HCT116 (cell line): ENCODE data around the gene PIK3IP1. TPM values are rescaled to one million over a fixed set of nuclear protein-coding genes. Genes with fewer than 3 reads are reported as not detected.
"Not testable (repeated sequence)": the region's sequence is repeated elsewhere in the genome, so short reads cannot be mapped to it uniquely, and the experiment has no call there.

Experiments
- ATAC-seq: fragments of 200-7000 bp; cut with Tn5 transposase; 2 replicates; pipeline ENCODE4 v1.9.1; 2020; ENCODE audit warnings: mild to moderate bottlenecking, moderate library complexity
- BruUV-seq: library from RNA; stranded (reverse); fragments of 400-500 nt; replicated peaks from 2 replicates; lab custom pipeline; 2021; lab: Mats Ljungman, UMichigan
- CTCF ChIA-PET: fragments of 300-600 bp; sonication (Branson Sonifier 250); formaldehyde crosslinking; loops from one replicate; lab custom pipeline; 2021; ENCODE audit warnings: antibody characterized with exemption; lab: Charles Lee
- POLR2A ChIA-PET: fragments of 300-600, 350-600 bp; sonication (Branson Sonifier 250); formaldehyde crosslinking; loops from one replicate; lab custom pipeline; 2021; ENCODE audit warnings: antibody characterized with exemption; lab: Charles Lee
- RAD21 ChIA-PET, 2 experiments: fragments of 300-600 bp; sonication (Branson Sonifier 250); formaldehyde crosslinking; loops; one replicate each; lab custom pipeline; 2023; ENCODE audit warnings: low total read pairs in 2 of 2; ENCODE audit not compliant: uncharacterized antibody in 2 of 2, unreplicated experiment in 2 of 2, low non-redundant PET in 1 of 2; lab: Charles Lee
- DNase-seq: peaks from one replicate; pipeline ENCODE4 v3.0.0-alpha.2; 2010; ENCODE audit warnings: low read depth, low spot score
- H2AFZ ChIP-seq: fragments of 200-600 bp; shearing (Covaris generic), sonication (generic); 2 replicates; pipeline ENCODE4 v1.6.1; 2017; ENCODE audit warnings: low read depth, mixed run types, mixed read lengths, antibody characterized with exemption, low read length; ENCODE audit not compliant: poor library complexity, severe bottlenecking
- H3K27ac ChIP-seq: 2 replicates; pipeline ENCODE4 v1.5.1; 2012; ENCODE audit warnings: low read depth, low read length
- H3K27me3 ChIP-seq: fragments of 200-600 bp; sonication (generic); 2 replicates; pipeline ENCODE4 v1.6.1; 2016; ENCODE audit warnings: mixed run types, low read length, mixed read lengths; ENCODE audit not compliant: insufficient read depth
- H3K36me3 ChIP-seq, 2 experiments: fragments of 200-500 bp in 1 of 2; fragments of 200-600 bp in 1 of 2; sonication (Bioruptor generic) in 1 of 2; sonication (generic) in 1 of 2; 2 replicates each; pipeline versions ENCODE4 v1.5.1 to v1.6.1; 2014 to 2016; ENCODE audit warnings: low read length in 2 of 2, inconsistent platforms in 1 of 2, mixed read lengths in 1 of 2, mixed run types in 1 of 2; ENCODE audit not compliant: insufficient read depth in 2 of 2, control insufficient read depth in 1 of 2
- H3K4me1 ChIP-seq, 2 experiments: fragments of 200-600 bp in 1 of 2; sonication (generic) in 1 of 2; 2 replicates each; pipeline versions ENCODE4 v1.5.1 to v1.6.1; 2012 to 2017; ENCODE audit warnings: low read length in 2 of 2, inconsistent platforms in 1 of 2, mild to moderate bottlenecking in 1 of 2, mixed read lengths in 1 of 2, mixed run types in 1 of 2, moderate library complexity in 1 of 2; ENCODE audit not compliant: insufficient read depth in 2 of 2, control insufficient read depth in 1 of 2
- H3K4me2 ChIP-seq: fragments of 200-600 bp; sonication (generic); 2 replicates; pipeline ENCODE4 v1.6.1; 2017; ENCODE audit warnings: mixed run types, low read length, mixed read lengths
- H3K4me3 ChIP-seq, 2 experiments: fragments of 200-600 bp in 1 of 2; sonication (generic) in 1 of 2; replicated peaks in 1 of 2; 2 replicates each; pipeline ENCODE4 v1.5.1; 2011 to 2016; ENCODE audit warnings: low read length in 2 of 2, control low read depth in 1 of 2, low read depth in 1 of 2, mild to moderate bottlenecking in 1 of 2, mixed read lengths in 1 of 2, mixed run types in 1 of 2
- H3K79me2 ChIP-seq: fragments of 200-600 bp; sonication (generic); 2 replicates; pipeline ENCODE4 v1.6.1; 2017; ENCODE audit warnings: mild to moderate bottlenecking, mixed run types, low read length, moderate library complexity, mixed read lengths; ENCODE audit not compliant: insufficient read depth
- H3K9ac ChIP-seq: fragments of 200-600 bp; sonication (generic); 2 replicates; pipeline ENCODE4 v1.6.1; 2016; ENCODE audit warnings: low read length, mixed read lengths
- H3K9me2 ChIP-seq: fragments of 200-600 bp; sonication (generic), shearing (Covaris generic); 2 replicates; pipeline ENCODE4 v1.6.1; 2017; ENCODE audit warnings: mixed run types, mild to moderate bottlenecking, moderate library complexity; ENCODE audit not compliant: insufficient read depth
- H3K9me3 ChIP-seq, 2 experiments: fragments of 200-500 bp in 1 of 2; fragments of 200-600 bp in 1 of 2; sonication (Bioruptor generic) in 1 of 2; sonication (generic) in 1 of 2; 2 replicates each; pipeline ENCODE4 v1.6.1; 2014 to 2017; ENCODE audit warnings: low read length in 2 of 2, mixed read lengths in 2 of 2, inconsistent platforms in 1 of 2, low read depth in 1 of 2, mild to moderate bottlenecking in 1 of 2, mixed run types in 1 of 2, moderate library complexity in 1 of 2; ENCODE audit not compliant: control insufficient read depth in 1 of 2, insufficient read depth in 1 of 2
- H4K20me1 ChIP-seq: fragments of 200-600 bp; sonication (generic), shearing (Covaris generic); 2 replicates; pipeline ENCODE4 v1.6.1; 2017; ENCODE audit warnings: mixed run types, mild to moderate bottlenecking, moderate library complexity; ENCODE audit not compliant: insufficient read depth
- CBX3 ChIP-seq: IDR thresholded peaks from 2 replicates; pipeline ENCODE4 v1.6.1; 2012; ENCODE audit warnings: low read depth
- CEBPB ChIP-seq: IDR thresholded peaks from 2 replicates; pipeline ENCODE4 v1.6.1; 2012; ENCODE audit warnings: low read depth
- EGR1 ChIP-seq: IDR thresholded peaks from 2 replicates; pipeline ENCODE4 v1.6.1; 2012; ENCODE audit warnings: low read depth
- ELF1 ChIP-seq: IDR thresholded peaks from 2 replicates; pipeline ENCODE4 v1.6.1; 2012; ENCODE audit warnings: low read depth, borderline replicate concordance
- EZH2 ChIP-seq: fragments of 200-600 bp; sonication (generic); IDR thresholded peaks from 2 replicates; pipeline ENCODE4 v1.6.1; 2017; ENCODE audit warnings: antibody characterized with exemption, mixed run types
- FOSL1 ChIP-seq: IDR thresholded peaks from 2 replicates; pipeline ENCODE4 v1.6.1; 2012; ENCODE audit warnings: low read depth
- RAD21 ChIP-seq: IDR thresholded peaks from 2 replicates; pipeline ENCODE4 v1.6.1; 2012; ENCODE audit warnings: low read depth, mild to moderate bottlenecking
- SIN3A ChIP-seq: IDR thresholded peaks from 2 replicates; pipeline ENCODE4 v1.6.1; 2012; ENCODE audit warnings: low read depth
- SRF ChIP-seq: IDR thresholded peaks from 2 replicates; pipeline ENCODE4 v1.6.1; 2012; ENCODE audit warnings: low read depth
- ZBTB33 ChIP-seq: IDR thresholded peaks from 2 replicates; pipeline ENCODE4 v1.6.1; 2011; ENCODE audit warnings: mild to moderate bottlenecking, low read length, moderate library complexity; ENCODE audit not compliant: insufficient replicate concordance; ENCODE audit errors: extremely low read depth
- intact Hi-C: fragments of 100-400 bp; cut with micrococcal nuclease; formaldehyde crosslinking; loops from 2 replicates; pipeline ENCODE4 v1.10.0; 2022
- total RNA-seq: library from RNA; stranded (reverse); gene quantifications from one replicate; pipeline ENCODE4 v1.2.1, GENCODE V29; 2021; ENCODE audit not compliant: unreplicated experiment
- TF ChIP-seq, protein P1 (sequence below): IDR thresholded peaks from 2 replicates; pipeline ENCODE4 v1.6.1; 2012
- TF ChIP-seq, protein P2 (sequence below): IDR thresholded peaks from 2 replicates; pipeline ENCODE4 v1.6.1; 2012; ENCODE audit warnings: low read depth

The PIK3IP1 gene
- total RNA-seq, 1 experiment from 2014 or later: 1.6 TPM

- DNase-seq (no peak), ATAC-seq (no peak)
- Histone ChIP-seq H3K27me3 (no peaks in the 10 kb centered on the region), H4K20me1 (no peaks in the 10 kb centered on the region), H3K4me1 (peaks cover 26 to 45% of the 10 kb centered on the region in 2 experiments), H3K9ac (no peak overlapping the region), H3K9me2 (no peaks in the 10 kb centered on the region), H3K9me3 (no peaks in the 10 kb centered on the region), H3K4me2 (no peak overlapping the region), H3K4me3 (no peak overlapping the region), H2AFZ (no peak overlapping the region), H3K79me2 (peaks cover 31% of the 10 kb centered on the region; the same call in 1 of the 2 replicates), H3K27ac (no peak overlapping the region), H3K36me3 (no peaks in the 10 kb centered on the region)
- TF ChIP-seq EZH2 (no peak), FOSL1 (no peak), ELF1 (no peak), EGR1 (no peak), CBX3 (no peak), CEBPB (no peak), SRF (no peak), ZBTB33 (no peak), SIN3A (no peak), RAD21 (no peak)
- TF ChIP-seq, protein P1, sequence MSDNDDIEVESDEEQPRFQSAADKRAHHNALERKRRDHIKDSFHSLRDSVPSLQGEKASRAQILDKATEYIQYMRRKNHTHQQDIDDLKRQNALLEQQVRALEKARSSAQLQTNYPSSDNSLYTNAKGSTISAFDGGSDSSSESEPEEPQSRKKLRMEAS: no peak
- TF ChIP-seq, protein P2, sequence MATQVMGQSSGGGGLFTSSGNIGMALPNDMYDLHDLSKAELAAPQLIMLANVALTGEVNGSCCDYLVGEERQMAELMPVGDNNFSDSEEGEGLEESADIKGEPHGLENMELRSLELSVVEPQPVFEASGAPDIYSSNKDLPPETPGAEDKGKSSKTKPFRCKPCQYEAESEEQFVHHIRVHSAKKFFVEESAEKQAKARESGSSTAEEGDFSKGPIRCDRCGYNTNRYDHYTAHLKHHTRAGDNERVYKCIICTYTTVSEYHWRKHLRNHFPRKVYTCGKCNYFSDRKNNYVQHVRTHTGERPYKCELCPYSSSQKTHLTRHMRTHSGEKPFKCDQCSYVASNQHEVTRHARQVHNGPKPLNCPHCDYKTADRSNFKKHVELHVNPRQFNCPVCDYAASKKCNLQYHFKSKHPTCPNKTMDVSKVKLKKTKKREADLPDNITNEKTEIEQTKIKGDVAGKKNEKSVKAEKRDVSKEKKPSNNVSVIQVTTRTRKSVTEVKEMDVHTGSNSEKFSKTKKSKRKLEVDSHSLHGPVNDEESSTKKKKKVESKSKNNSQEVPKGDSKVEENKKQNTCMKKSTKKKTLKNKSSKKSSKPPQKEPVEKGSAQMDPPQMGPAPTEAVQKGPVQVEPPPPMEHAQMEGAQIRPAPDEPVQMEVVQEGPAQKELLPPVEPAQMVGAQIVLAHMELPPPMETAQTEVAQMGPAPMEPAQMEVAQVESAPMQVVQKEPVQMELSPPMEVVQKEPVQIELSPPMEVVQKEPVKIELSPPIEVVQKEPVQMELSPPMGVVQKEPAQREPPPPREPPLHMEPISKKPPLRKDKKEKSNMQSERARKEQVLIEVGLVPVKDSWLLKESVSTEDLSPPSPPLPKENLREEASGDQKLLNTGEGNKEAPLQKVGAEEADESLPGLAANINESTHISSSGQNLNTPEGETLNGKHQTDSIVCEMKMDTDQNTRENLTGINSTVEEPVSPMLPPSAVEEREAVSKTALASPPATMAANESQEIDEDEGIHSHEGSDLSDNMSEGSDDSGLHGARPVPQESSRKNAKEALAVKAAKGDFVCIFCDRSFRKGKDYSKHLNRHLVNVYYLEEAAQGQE: no peak
- CTCF ChIA-PET: no interaction called here
- BruUV-seq: no TSS peak
- intact Hi-C loops: no loop called here
- RAD21 ChIA-PET: no interaction called here
- POLR2A ChIA-PET: no interaction called here
These were observed 54.2 kb downstream of the PIK3IP1 start for GRCh38 chr22:31238057-31238456.

DNA sequence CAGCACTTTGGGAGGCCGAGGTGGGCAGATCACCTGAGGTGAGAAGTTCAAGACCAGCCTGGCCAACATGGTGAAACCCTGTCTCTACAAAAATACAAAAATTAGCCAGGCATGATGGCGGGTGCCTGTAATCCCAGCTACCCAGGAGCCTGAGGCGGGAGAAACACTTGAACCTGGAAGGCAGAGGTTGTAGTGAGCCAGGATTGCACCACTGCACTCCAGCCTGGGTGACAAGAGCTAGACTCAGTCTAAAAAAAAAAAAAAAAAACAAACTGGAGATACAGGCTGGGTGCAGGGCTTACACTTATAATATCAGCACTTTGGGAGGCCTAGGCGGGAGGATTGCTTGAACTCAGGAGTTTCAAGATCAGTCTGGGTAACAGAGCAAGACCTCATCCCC is 56.2 kb downstream of the PIK3IP1 start:
- H3K27ac ChIP-seq, POLR2A ChIA-PET, H3K9me3 ChIP-seq, ATAC-seq, CTCF ChIA-PET, DNase-seq, H3K9me2 ChIP-seq, H4K20me1 ChIP-seq, H3K36me3 ChIP-seq, RAD21 ChIA-PET, intact Hi-C loops, H2AFZ ChIP-seq, H3K4me3 ChIP-seq, H3K27me3 ChIP-seq, H3K9ac ChIP-seq, BruUV-seq, H3K4me2 ChIP-seq: not testable (repeated sequence)
- H3K79me2 ChIP-seq: peaks cover 19% of the 10 kb centered on the region
- peaks cover 6 to 27% of the 10 kb centered on the region in 2 experiments for H3K4me1 ChIP-seq
